ENCODE measurements around the gene MSH3. TPM values are rescaled to one million over a fixed set of nuclear protein-coding genes. Genes with fewer than 3 reads are reported as not detected.
"Not testable (repeated sequence)": the region's sequence is repeated elsewhere in the genome, so short reads cannot be mapped to it uniquely, and the experiment has no call there.

MSH3 gene
- total RNA-seq, 1 donor from 2014 or later: 20.2 TPM

- peak overlapping the region; percentile 55 for H3K27ac Mint-ChIP-seq
- H3K4me3 Mint-ChIP-seq: no peak overlapping the region
- peaks cover 30% of the 10 kb centered on the region for H3K36me3 Mint-ChIP-seq (ENCODE audit: low read depth)
- peaks cover 20% of the 10 kb centered on the region for H3K4me1 Mint-ChIP-seq (ENCODE audit: low read depth)
- peaks cover 6% of the 10 kb centered on the region for H3K9me3 Mint-ChIP-seq
- no peaks in the 10 kb centered on the region for H3K27me3 Mint-ChIP-seq (ENCODE audit: insufficient read depth)
- DNase-seq (ENCODE audit: low spot score): no peak
- intact Hi-C loops (cut with micrococcal nuclease): no loop called here
Measured at GRCh38 chr5:80884929-80885328, 230.5 kb downstream of the MSH3 start.

DNA sequence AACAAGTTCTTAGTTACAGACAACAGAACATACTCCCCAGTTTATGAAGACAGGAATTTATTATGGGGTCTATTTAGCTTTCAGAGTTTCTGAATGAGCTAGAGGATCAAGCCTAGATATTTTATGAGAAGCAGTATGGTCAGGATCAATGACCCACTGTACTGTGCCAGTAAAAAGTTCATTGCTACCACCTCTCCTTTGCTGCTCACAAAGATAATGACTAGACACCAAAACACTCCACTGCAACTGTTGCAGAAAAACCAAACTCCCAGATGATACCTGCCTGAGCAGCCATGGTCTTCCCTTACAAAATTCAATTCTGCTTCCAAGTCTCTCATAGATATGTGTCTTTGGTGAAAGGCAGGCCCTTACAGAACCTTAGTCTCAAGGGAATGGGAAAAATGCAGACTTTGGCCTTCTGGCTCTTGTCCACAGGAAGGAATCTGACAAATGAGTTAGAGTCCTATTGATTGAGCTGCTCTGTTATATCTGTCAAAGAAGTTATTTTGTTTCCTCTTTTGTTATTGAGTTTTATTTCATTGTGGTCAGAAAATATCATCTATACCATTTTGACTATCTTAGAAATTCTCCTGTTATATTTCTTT, 231.0 kb downstream of the MSH3 start:
- intact Hi-C loops (cut with micrococcal nuclease): no loop called here
- Mint-ChIP-seq H3K4me1 (ENCODE audit: low read depth) (peaks cover 20% of the 10 kb centered on the region), H3K4me3 (no peak overlapping the region), H3K27ac (no peak overlapping the region), H3K9me3 (peaks cover 6% of the 10 kb centered on the region), H3K27me3 (ENCODE audit: insufficient read depth) (no peaks in the 10 kb centered on the region), H3K36me3 (ENCODE audit: low read depth) (peaks cover 28% of the 10 kb centered on the region)
- no peak for DNase-seq (ENCODE audit: low spot score)

GRCh38 chr5:80894083-80894482, 239.6 kb downstream of the MSH3 start:
- DNase-seq (ENCODE audit: low spot score): no peak
- peaks cover 11% of the 10 kb centered on the region for H3K36me3 Mint-ChIP-seq (ENCODE audit: low read depth)
- peaks cover 5% of the 10 kb centered on the region for H3K9me3 Mint-ChIP-seq
- no peaks in the 10 kb centered on the region for H3K27me3 Mint-ChIP-seq (ENCODE audit: insufficient read depth)
- H3K4me3 Mint-ChIP-seq: no peak overlapping the region
- intact Hi-C loops (cut with micrococcal nuclease): no loop called here
- H3K27ac Mint-ChIP-seq: no peak overlapping the region
- no peaks in the 10 kb centered on the region for H3K4me1 Mint-ChIP-seq (ENCODE audit: low read depth)

DNA sequence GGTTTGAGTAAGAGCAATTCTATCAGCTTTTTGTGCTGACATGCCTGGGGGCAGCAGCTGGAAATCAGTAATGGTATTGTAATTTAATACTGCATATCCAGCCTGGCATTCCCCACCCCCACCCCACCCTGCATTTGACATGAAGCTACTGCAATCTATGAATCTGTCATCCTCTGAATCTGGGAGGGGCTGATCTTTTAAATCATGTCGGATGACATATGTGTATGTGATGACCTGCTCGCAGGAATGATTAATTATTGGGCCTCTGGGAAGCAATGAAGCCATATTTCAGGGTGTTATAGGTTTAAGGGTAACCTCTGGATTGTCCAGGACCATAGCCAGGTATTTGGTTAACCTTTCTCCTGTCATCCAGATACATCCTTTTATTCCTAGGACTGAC, 241.1 kb downstream of the MSH3 start:
- no peak overlapping the region for H3K4me3 Mint-ChIP-seq
- intact Hi-C loops (cut with micrococcal nuclease): no loop called here

GRCh38 chr5:80902624-80903023, 248.2 kb downstream of the MSH3 start:
- H3K9me3 Mint-ChIP-seq: peaks cover 19% of the 10 kb centered on the region
- H3K27ac Mint-ChIP-seq; H3K36me3 Mint-ChIP-seq (ENCODE audit: low read depth); H3K27me3 Mint-ChIP-seq (ENCODE audit: insufficient read depth); H3K4me1 Mint-ChIP-seq (ENCODE audit: low read depth); H3K4me3 Mint-ChIP-seq; intact Hi-C loops (cut with micrococcal nuclease); DNase-seq (ENCODE audit: low spot score): not testable (repeated sequence)

More for the DNA sequence above, 241.1 kb downstream of the MSH3 start:
- Mint-ChIP-seq H3K36me3 (ENCODE audit: low read depth) (peaks cover 10% of the 10 kb centered on the region), H3K27me3 (ENCODE audit: insufficient read depth) (no peaks in the 10 kb centered on the region), H3K4me1 (ENCODE audit: low read depth) (no peaks in the 10 kb centered on the region), H3K27ac (no peak overlapping the region), H3K9me3 (peaks cover 5% of the 10 kb centered on the region)
- no peak for DNase-seq (ENCODE audit: low spot score)

GRCh38 chr5:80904533-80905187, 250.2 kb downstream of the MSH3 start:
- no peaks in the 10 kb centered on the region for H3K4me1 Mint-ChIP-seq (ENCODE audit: low read depth)
- no peaks in the 10 kb centered on the region for H3K27me3 Mint-ChIP-seq (ENCODE audit: insufficient read depth)
- peaks cover 5% of the 10 kb centered on the region for H3K36me3 Mint-ChIP-seq (ENCODE audit: low read depth)
- H3K4me3 Mint-ChIP-seq: no peak overlapping the region
- peaks cover 19% of the 10 kb centered on the region for H3K9me3 Mint-ChIP-seq
- no peak overlapping the region for H3K27ac Mint-ChIP-seq
- DNase-seq (ENCODE audit: low spot score): no peak
- intact Hi-C loops (cut with micrococcal nuclease): no loop called here

- H3K27ac Mint-ChIP-seq: no peak overlapping the region
- peaks cover 19% of the 10 kb centered on the region for H3K9me3 Mint-ChIP-seq
- no peaks in the 10 kb centered on the region for H3K4me1 Mint-ChIP-seq (ENCODE audit: low read depth)
- peaks cover 5% of the 10 kb centered on the region for H3K36me3 Mint-ChIP-seq (ENCODE audit: low read depth)
- H3K27me3 Mint-ChIP-seq (ENCODE audit: insufficient read depth): no peaks in the 10 kb centered on the region
- no peak overlapping the region for H3K4me3 Mint-ChIP-seq
- no peak for DNase-seq (ENCODE audit: low spot score)
- intact Hi-C loops (cut with micrococcal nuclease): no loop called here
Measured at GRCh38 chr5:80905405-80905804, 251.0 kb downstream of the MSH3 start.

- H3K36me3 Mint-ChIP-seq (ENCODE audit: low read depth): peaks cover 2% of the 10 kb centered on the region
- H3K4me1 Mint-ChIP-seq (ENCODE audit: low read depth): no peaks in the 10 kb centered on the region
- H3K9me3 Mint-ChIP-seq: peaks cover 5% of the 10 kb centered on the region
- no peak overlapping the region for H3K4me3 Mint-ChIP-seq
- no peaks in the 10 kb centered on the region for H3K27me3 Mint-ChIP-seq (ENCODE audit: insufficient read depth)
- DNase-seq (ENCODE audit: low spot score): no peak
- H3K27ac Mint-ChIP-seq: no peak overlapping the region
- intact Hi-C loops (cut with micrococcal nuclease): no loop called here
Measured at GRCh38 chr5:80912479-80912878, 258.0 kb downstream of the MSH3 start.

DNA sequence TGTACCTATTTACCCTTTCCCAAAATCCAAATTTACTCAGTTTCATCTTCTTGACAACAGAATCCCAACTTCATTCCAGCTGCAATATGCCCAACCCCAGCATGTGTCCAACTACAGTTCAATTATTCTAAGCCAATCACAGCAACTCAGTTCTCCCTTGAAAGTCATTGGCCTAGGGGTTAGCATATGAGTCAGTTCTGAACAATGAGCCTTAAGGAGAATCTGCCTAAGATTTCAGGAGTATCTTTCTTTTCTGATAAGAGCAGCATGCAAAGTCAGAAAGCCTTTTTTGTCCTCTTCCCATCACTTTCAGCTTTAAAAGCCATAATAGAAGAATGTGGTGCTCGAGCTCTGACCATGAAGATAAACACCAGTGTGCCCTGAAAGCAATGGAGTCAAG, 261.3 kb downstream of the MSH3 start:
- Mint-ChIP-seq H3K4me1 (ENCODE audit: low read depth) (no peaks in the 10 kb centered on the region), H3K9me3 (peaks cover 5% of the 10 kb centered on the region), H3K36me3 (ENCODE audit: low read depth) (peaks cover 2% of the 10 kb centered on the region), H3K27ac (no peak overlapping the region), H3K4me3 (no peak overlapping the region), H3K27me3 (ENCODE audit: insufficient read depth) (no peaks in the 10 kb centered on the region)
- no peak for DNase-seq (ENCODE audit: low spot score)
- intact Hi-C loops (cut with micrococcal nuclease): no loop called here

DNA sequence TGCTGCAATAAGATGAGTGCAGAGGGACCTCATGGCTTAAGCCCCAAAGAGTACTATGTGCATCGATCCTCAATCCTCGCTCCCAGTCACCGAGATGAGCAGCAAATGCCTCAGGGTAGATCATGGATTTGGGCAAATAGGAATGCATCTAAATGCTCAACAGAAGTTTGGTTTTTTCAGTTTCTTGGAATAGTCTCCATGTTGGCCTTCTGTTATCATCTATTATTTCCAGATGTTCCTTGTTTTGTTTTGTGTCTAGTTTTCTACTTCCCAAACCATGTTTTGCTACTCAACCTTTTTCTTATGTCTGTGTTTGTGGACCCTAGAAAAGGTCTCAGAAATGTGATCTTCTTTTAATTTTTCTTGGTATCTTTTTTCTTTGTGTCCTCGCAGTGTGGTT, 262.2 kb downstream of the MSH3 start:
- no peak overlapping the region for H3K4me3 Mint-ChIP-seq
- intact Hi-C loops (cut with micrococcal nuclease): no loop called here
- peaks cover 2% of the 10 kb centered on the region for H3K36me3 Mint-ChIP-seq (ENCODE audit: low read depth)
- H3K4me1 Mint-ChIP-seq (ENCODE audit: low read depth): no peaks in the 10 kb centered on the region
- H3K9me3 Mint-ChIP-seq: peaks cover 5% of the 10 kb centered on the region
- no peak overlapping the region for H3K27ac Mint-ChIP-seq
- no peaks in the 10 kb centered on the region for H3K27me3 Mint-ChIP-seq (ENCODE audit: insufficient read depth)
- no peak for DNase-seq (ENCODE audit: low spot score)

DNA sequence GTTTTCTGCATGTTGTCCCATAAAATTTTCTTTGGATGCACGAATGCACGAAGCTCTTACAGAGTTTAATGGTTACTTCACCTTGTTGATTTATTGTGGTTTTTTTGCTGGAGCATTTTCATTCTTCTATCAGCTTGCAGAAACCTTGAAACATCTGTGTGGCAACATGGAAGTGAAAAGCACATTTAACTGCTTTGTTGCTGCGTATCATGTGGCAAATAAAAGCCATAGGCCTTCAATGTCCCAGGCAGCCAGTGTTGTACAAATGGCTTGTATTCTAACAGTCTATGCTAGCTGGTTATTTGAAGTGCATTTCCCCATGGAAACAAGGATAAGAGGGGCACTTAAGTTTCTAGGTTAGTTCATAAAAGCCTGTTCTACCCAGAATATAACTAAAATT, 263.2 kb downstream of the MSH3 start:
- no peak overlapping the region for H3K4me3 Mint-ChIP-seq
- no peaks in the 10 kb centered on the region for H3K4me1 Mint-ChIP-seq (ENCODE audit: low read depth)
- DNase-seq (ENCODE audit: low spot score): no peak
- H3K27ac Mint-ChIP-seq: no peak overlapping the region
- H3K9me3 Mint-ChIP-seq: no peaks in the 10 kb centered on the region
- intact Hi-C loops (cut with micrococcal nuclease): no loop called here
- H3K36me3 Mint-ChIP-seq (ENCODE audit: low read depth): no peaks in the 10 kb centered on the region
- no peaks in the 10 kb centered on the region for H3K27me3 Mint-ChIP-seq (ENCODE audit: insufficient read depth)

GRCh38 chr5:80919678-80920196, 265.3 kb downstream of the MSH3 start:
- no peaks in the 10 kb centered on the region for H3K27me3 Mint-ChIP-seq (ENCODE audit: insufficient read depth)
- intact Hi-C loops (cut with micrococcal nuclease): no loop called here
- DNase-seq (ENCODE audit: low spot score): no peak
- no peak overlapping the region for H3K27ac Mint-ChIP-seq
- no peaks in the 10 kb centered on the region for H3K36me3 Mint-ChIP-seq (ENCODE audit: low read depth)
- no peak overlapping the region for H3K4me3 Mint-ChIP-seq
- no peaks in the 10 kb centered on the region for H3K4me1 Mint-ChIP-seq (ENCODE audit: low read depth)
- H3K9me3 Mint-ChIP-seq: no peaks in the 10 kb centered on the region

DNA sequence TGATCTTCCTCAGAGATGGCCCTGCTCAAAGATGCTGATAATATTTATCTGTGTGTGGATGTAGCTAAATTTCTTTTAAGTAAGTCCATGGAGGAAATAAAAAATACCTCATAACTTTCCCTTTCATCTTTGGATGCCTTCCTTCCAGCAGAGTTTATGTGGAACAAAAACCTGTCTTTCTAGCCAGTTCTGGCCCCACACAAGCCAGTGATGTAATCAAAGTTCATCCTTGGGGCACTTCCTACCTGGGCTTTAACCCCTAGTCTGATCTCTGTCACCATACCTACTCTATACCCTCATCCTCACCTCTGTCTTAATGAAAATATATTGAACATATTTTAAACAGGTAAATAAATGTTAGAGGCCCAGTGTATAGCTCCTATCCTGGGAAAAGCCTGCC, 265.9 kb downstream of the MSH3 start:
- intact Hi-C loops (cut with micrococcal nuclease): no loop called here
- Mint-ChIP-seq H3K4me1 (ENCODE audit: low read depth) (no peaks in the 10 kb centered on the region), H3K9me3 (no peaks in the 10 kb centered on the region), H3K27ac (no peak overlapping the region), H3K4me3 (no peak overlapping the region), H3K36me3 (ENCODE audit: low read depth) (no peaks in the 10 kb centered on the region), H3K27me3 (ENCODE audit: insufficient read depth) (no peaks in the 10 kb centered on the region)
- DNase-seq (ENCODE audit: low spot score): no peak
